ENCODE data around the gene PDGFA.

The PDGFA gene

GRCh38 chr7:543501-544337 is 24.1 kb upstream of the PDGFA start:
- H3K36me3 ChIP-seq (ENCODE audit: low read depth) = no peaks in the 10 kb centered on the region
- no peak overlapping the region for H3K4me3 ChIP-seq (ENCODE audit: severe bottlenecking)
- no peak for DNase-seq (ENCODE audit: low spot score)
- TF ChIP-seq CTCF (IDR thresholded peaks at IDR 0.05; ENCODE audit: poor library complexity, severe bottlenecking) = no peak
- H3K27ac ChIP-seq (ENCODE audit: poor library complexity, severe bottlenecking) = peak overlapping the region; percentile 78
- no peak for ATAC-seq (ENCODE audit: low read depth)
- no peaks in the 10 kb centered on the region for H3K27me3 ChIP-seq (ENCODE audit: insufficient read depth, poor library complexity, severe bottlenecking)
- H3K4me1 ChIP-seq (ENCODE audit: insufficient read depth, poor library complexity, severe bottlenecking) = peaks cover 21% of the 10 kb centered on the region
- no peaks in the 10 kb centered on the region for H3K9me3 ChIP-seq (ENCODE audit: severe bottlenecking)

DNA sequence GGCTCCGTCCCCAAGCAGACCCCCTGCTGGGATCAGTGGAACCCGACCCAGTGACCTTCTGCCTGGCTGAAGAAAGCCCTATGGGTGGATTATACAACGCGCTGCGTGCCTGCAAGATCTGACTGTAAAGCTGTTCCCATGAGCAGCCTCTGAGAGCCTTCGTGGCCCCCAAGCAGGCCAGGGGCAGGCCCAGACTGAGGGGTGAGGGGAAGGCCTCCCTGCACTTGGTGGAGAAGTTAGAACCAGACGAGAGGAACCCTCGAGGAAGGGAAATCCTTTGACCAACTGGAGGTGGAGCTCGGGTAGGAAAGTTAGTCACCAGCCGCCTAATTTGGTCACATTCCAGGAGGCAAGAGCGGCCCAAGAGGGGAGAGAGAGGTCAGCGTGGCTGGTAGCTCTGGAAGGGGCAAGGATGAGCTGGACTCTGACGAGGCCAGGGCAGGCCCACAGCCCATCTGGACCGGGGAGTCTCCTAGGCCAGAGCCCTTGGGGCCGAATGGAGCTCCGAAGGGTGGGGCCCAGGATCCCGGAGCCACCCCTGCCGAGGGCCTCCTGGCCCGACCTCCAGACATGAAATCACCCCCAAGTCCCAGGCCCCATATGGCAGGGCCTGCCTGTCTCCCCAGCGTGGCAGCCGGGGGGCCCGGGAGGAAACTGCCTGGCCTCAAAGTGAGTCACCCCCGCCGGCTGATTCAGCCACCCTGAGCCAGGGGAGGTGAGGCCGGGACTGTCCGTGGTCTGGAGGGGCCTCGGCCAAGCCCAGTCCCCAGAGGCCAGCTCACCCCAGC is 23.3 kb upstream of the PDGFA start:
- H3K9me3 ChIP-seq (ENCODE audit: severe bottlenecking) = no peaks in the 10 kb centered on the region
- H3K27ac ChIP-seq (ENCODE audit: poor library complexity, severe bottlenecking) = peak overlapping the region; percentile 78
- no peak overlapping the region for H3K4me3 ChIP-seq (ENCODE audit: severe bottlenecking)
- DNase-seq (ENCODE audit: low spot score) (no peak), ATAC-seq (ENCODE audit: low read depth) (peak; percentile 38)
- no peak for TF ChIP-seq CTCF (IDR thresholded peaks at IDR 0.05; ENCODE audit: poor library complexity, severe bottlenecking)
- H3K4me1 ChIP-seq (ENCODE audit: insufficient read depth, poor library complexity, severe bottlenecking) = peaks cover 27% of the 10 kb centered on the region
- no peaks in the 10 kb centered on the region for H3K36me3 ChIP-seq (ENCODE audit: low read depth)
- H3K27me3 ChIP-seq (ENCODE audit: insufficient read depth, poor library complexity, severe bottlenecking) = no peaks in the 10 kb centered on the region

DNA sequence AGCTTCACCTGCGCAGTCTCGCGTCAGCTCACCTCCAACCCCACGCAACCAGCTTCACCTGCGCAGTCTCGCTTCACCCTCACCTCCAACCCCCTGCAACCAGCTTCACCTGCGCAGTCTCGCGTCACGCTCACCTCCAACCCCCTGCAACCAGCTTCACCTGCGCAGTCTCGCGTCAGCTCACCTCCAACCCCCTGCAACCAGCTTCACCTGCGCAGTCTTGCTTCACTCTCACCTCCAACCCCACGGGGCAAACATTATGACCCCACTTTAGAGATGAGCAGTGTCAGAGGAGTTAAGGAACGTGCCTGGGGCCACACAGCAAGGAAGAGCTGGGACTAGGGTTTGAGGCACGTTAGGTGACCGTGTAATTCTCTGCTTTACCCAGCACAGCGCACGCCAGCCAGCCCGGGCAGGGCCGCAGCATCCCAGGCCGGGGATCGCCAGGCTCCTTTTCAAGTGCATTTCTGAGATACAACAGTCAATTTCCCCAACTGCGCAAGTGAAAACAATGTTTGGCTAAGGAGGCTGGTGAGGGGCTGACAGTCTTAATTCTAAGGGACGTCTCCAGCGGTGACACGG is 22.6 kb upstream of the PDGFA start:
- Histone ChIP-seq H3K4me3 (ENCODE audit: severe bottlenecking) (no peak overlapping the region), H3K4me1 (ENCODE audit: insufficient read depth, poor library complexity, severe bottlenecking) (peaks cover 30% of the 10 kb centered on the region), H3K27ac (ENCODE audit: poor library complexity, severe bottlenecking) (peak overlapping the region; percentile 78), H3K36me3 (ENCODE audit: low read depth) (no peaks in the 10 kb centered on the region), H3K9me3 (ENCODE audit: severe bottlenecking) (no peaks in the 10 kb centered on the region), H3K27me3 (ENCODE audit: insufficient read depth, poor library complexity, severe bottlenecking) (no peaks in the 10 kb centered on the region)
- DNase-seq (ENCODE audit: low spot score) (no peak), ATAC-seq (ENCODE audit: low read depth) (no peak)
- TF ChIP-seq CTCF (IDR thresholded peaks at IDR 0.05; ENCODE audit: poor library complexity, severe bottlenecking) = no peak

DNA sequence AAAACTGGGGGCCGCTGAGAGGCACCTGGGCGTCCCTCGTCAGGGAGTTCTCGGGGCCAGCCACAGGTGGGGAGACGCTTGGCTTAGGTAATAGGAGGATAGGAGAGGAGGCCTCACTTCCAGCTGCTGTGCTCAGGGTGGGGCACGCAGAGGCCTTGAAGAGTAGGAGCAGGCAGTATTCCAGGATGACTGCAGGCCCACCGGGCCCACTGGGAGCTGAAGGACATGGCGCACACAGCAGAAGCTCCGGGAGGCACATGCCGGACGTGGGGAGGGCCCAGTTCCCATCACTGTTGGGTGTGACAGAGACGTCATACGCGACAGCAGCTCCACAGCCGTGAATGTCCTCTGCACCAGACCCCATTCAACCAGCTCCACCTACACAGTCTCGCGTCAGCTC is 22.0 kb upstream of the PDGFA start:
- H3K27ac ChIP-seq (ENCODE audit: poor library complexity, severe bottlenecking) = no peak overlapping the region
- no peak for TF ChIP-seq CTCF (IDR thresholded peaks at IDR 0.05; ENCODE audit: poor library complexity, severe bottlenecking)
- H3K4me3 ChIP-seq (ENCODE audit: severe bottlenecking) = no peak overlapping the region
- H3K4me1 ChIP-seq (ENCODE audit: insufficient read depth, poor library complexity, severe bottlenecking) = peaks cover 30% of the 10 kb centered on the region
- no peaks in the 10 kb centered on the region for H3K36me3 ChIP-seq (ENCODE audit: low read depth)
- no peak for ATAC-seq (ENCODE audit: low read depth)
- H3K27me3 ChIP-seq (ENCODE audit: insufficient read depth, poor library complexity, severe bottlenecking) = no peaks in the 10 kb centered on the region
- DNase-seq (ENCODE audit: low spot score) = no peak
- no peaks in the 10 kb centered on the region for H3K9me3 ChIP-seq (ENCODE audit: severe bottlenecking)

Measured in RWPE2 (cell line).